ENCODE data around the gene AXDND1. TPM values are rescaled to one million over a fixed set of nuclear protein-coding genes. Genes with fewer than 3 reads are reported as not detected.

Gene AXDND1
- 0.18 to 0.54 TPM (median 0.21 TPM) in 3 of 5 replicates, not detected in the others for total RNA-seq (2022; extraction: Qiagen RNA extraction; ENCODE audit: low read depth)

GRCh38 chr1:179365342-179366092 lies at the start of gene AXDND1:
Gene AXDND1 (plus strand): TSS chr1:179365971. CDS start chr1:179366510, 539 bp downstream.

GRCh38 chr1:179575497-179576314 lies 209.9 kb downstream of the AXDND1 start, which contains the start of gene NPHS2:
Gene NPHS2 (minus strand): TSS chr1:179575948. CDS start chr1:179575864, 84 bp downstream.

GRCh38 chr1:179591592-179592580 lies 226.1 kb downstream of the AXDND1 start, which contains the start of gene TDRD5:
Gene TDRD5 (plus strand): TSS chr1:179591832. CDS start chr1:179592616, 784 bp downstream.

Other genes starting within 250 kb of the AXDND1 start
- 14.3 to 25.2 TPM (median 15.5 TPM) in 5 replicates for gene ABL2, start 136.3 kb upstream of the AXDND1 start, total RNA-seq (2022; extraction: Qiagen RNA extraction; ENCODE audit: low read depth)
- 14.6 to 28.7 TPM (median 26.5 TPM) in 5 replicates for gene SOAT1, start 72.2 kb upstream of the AXDND1 start, total RNA-seq (2022; extraction: Qiagen RNA extraction; ENCODE audit: low read depth)
- gene NPHS2, start 210.0 kb downstream of the AXDND1 start, total RNA-seq (2022; extraction: Qiagen RNA extraction; ENCODE audit: low read depth) = not detected in 5 replicates
- 0.01 to 0.09 TPM (median 0.05 TPM) in 3 of 5 replicates, not detected in the others for gene TDRD5, start 225.9 kb downstream of the AXDND1 start, total RNA-seq (2022; extraction: Qiagen RNA extraction; ENCODE audit: low read depth)

All from A549 treated with CpdA at 1 μM for 4 hours (cell line).